Measurements from ENCODE around the gene TCTA.

The TCTA gene

GRCh38 chr3:49371946-49372345, 40.3 kb upstream of the TCTA start (continued):
- no peak for TF ChIP-seq ZNF670 (tag by site-specific recombination; IDR thresholded peaks at IDR 0.05; ENCODE audit: low read depth)
- no peak for TF ChIP-seq ZNF214 (tag by site-specific recombination; IDR thresholded peaks at IDR 0.05; ENCODE audit: borderline replicate concordance)
- no peak for TF ChIP-seq CTCF (tag by site-specific recombination; IDR thresholded peaks at IDR 0.05)
- TF ChIP-seq ZNF530 (tag by site-specific recombination; IDR thresholded peaks at IDR 0.05; ENCODE audit: low read depth), result no peak
- TF ChIP-seq ZBTB1 (tag by site-specific recombination; IDR thresholded peaks at IDR 0.05), result no peak
- TF ChIP-seq KLF7 (tag by site-specific recombination; IDR thresholded peaks at IDR 0.05; ENCODE audit: borderline replicate concordance), result no peak
- TF ChIP-seq REPIN1 (tag by site-specific recombination; IDR thresholded peaks at IDR 0.05; ENCODE audit: low read depth), result no peak
- TF ChIP-seq ZNF10 (tag by site-specific recombination; IDR thresholded peaks at IDR 0.05), result no peak
- TF ChIP-seq KLF9 (tag by site-specific recombination; IDR thresholded peaks at IDR 0.05; ENCODE audit: low read depth), result no peak
- TF ChIP-seq ZNF48 (tag by site-specific recombination; IDR thresholded peaks at IDR 0.05), result no peak

DNA sequence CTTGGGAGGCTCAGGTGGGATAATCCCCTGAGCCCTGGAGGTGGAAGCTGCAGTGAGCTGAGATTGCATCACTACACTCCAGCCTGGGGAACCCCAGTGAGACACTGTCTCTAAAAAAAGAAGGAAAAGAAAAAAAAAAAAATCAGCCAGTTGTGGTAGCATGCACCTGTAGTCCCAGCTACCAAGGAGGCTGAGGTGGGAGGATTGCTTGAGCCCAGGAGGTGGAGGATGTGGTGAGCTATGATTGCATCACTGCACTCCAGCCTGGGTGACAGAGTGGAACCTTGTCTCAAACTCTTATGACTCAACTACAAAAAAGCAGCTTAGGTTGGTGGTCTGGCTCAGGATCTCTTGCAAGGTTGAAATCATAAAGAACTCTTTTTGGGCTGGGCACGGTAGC, 34.7 kb upstream of the TCTA start:
- Histone ChIP-seq H3K36me3 (ENCODE audit: control insufficient read depth in 2 of 2, insufficient read depth in 1 of 2, low read length in 2 of 2) (peaks cover 20 to 35% of the 10 kb centered on the region in 2 experiments; a peak in 2 of 3 replicates), H3K27ac (ENCODE audit: extremely low read depth, low read depth, low read length) (no peak overlapping the region), H3K4me1 (ENCODE audit: control insufficient read depth, insufficient read depth, low read length) (no peaks in the 10 kb centered on the region), H3K4me3 (ENCODE audit: low read depth, low read length) (no peak overlapping the region), H3K9me3 (ENCODE audit: control insufficient read depth, insufficient read depth, low read depth, low read length) (no peaks in the 10 kb centered on the region)
- ChIA-PET POLR2A (interaction anchor here (0.6 kb wide), 1 partner anchor 1455 kb away, joined by 4 read pairs; no protein-coding TSS in a partner anchor), CTCF (interaction anchor here (0.7 kb wide), 1 partner anchor 30 kb away, joined by 3 read pairs; no protein-coding TSS in a partner anchor)
- no peak for TF ChIP-seq ZNF488 (tag by site-specific recombination; IDR thresholded peaks at IDR 0.05)
- no peak for TF ChIP-seq ZNF501 (tag by site-specific recombination; IDR thresholded peaks at IDR 0.05)
- TF ChIP-seq ZNF561 (tag by site-specific recombination; IDR thresholded peaks at IDR 0.05; ENCODE audit: borderline replicate concordance), result no peak
- no peak for TF ChIP-seq ZNF596 (tag by site-specific recombination; IDR thresholded peaks at IDR 0.05)
- TF ChIP-seq ATF2 (tag by site-specific recombination; IDR thresholded peaks at IDR 0.05; ENCODE audit: low read depth), result no peak
- no peak for TF ChIP-seq ZNF514 (tag by site-specific recombination; IDR thresholded peaks at IDR 0.05)
- no peak for TF ChIP-seq ZFP41 (tag by site-specific recombination; IDR thresholded peaks at IDR 0.05; ENCODE audit: borderline replicate concordance)
- no peak for TF ChIP-seq ZNF26 (tag by site-specific recombination; IDR thresholded peaks at IDR 0.05)
- TF ChIP-seq ZNF394 (tag by site-specific recombination; IDR thresholded peaks at IDR 0.05; ENCODE audit: borderline replicate concordance), result no peak
- TF ChIP-seq ZNF366 (tag by site-specific recombination; conservative IDR thresholded peaks at IDR 0.05), result no peak
- TF ChIP-seq MYNN (tag by site-specific recombination; IDR thresholded peaks at IDR 0.05; ENCODE audit: borderline replicate concordance), result no peak
- no peak for TF ChIP-seq OVOL3 (tag by site-specific recombination; IDR thresholded peaks at IDR 0.05)
- TF ChIP-seq, protein P1, sequence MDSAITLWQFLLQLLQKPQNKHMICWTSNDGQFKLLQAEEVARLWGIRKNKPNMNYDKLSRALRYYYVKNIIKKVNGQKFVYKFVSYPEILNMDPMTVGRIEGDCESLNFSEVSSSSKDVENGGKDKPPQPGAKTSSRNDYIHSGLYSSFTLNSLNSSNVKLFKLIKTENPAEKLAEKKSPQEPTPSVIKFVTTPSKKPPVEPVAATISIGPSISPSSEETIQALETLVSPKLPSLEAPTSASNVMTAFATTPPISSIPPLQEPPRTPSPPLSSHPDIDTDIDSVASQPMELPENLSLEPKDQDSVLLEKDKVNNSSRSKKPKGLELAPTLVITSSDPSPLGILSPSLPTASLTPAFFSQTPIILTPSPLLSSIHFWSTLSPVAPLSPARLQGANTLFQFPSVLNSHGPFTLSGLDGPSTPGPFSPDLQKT (IDR thresholded peaks at IDR 0.05; ENCODE audit: borderline replicate concordance, low read depth, low read length), result no peak
- TF ChIP-seq ZNF560 (tag by site-specific recombination; IDR thresholded peaks at IDR 0.05; ENCODE audit: borderline replicate concordance), result no peak
- TF ChIP-seq, protein P2, sequence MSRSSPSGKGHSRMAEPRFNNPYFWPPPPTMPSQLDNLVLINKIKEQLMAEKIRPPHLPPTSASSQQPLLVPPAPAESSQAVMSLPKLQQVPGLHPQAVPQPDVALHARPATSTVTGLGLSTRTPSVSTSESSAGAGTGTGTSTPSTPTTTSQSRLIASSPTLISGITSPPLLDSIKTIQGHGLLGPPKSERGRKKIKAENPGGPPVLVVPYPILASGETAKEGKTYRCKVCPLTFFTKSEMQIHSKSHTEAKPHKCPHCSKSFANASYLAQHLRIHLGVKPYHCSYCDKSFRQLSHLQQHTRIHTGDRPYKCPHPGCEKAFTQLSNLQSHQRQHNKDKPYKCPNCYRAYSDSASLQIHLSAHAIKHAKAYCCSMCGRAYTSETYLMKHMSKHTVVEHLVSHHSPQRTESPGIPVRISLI (tag by site-specific recombination; IDR thresholded peaks at IDR 0.05), result no peak
- no peak for TF ChIP-seq KLF8 (tag by site-specific recombination; IDR thresholded peaks at IDR 0.05)
- TF ChIP-seq KLF1 (tag by site-specific recombination; IDR thresholded peaks at IDR 0.05), result no peak

Data from HEK293 (cell line).